AG04450 (cell line): ENCODE data around the gene ZNF844. TPM values are rescaled to one million over a fixed set of nuclear protein-coding genes. Genes with fewer than 3 reads are reported as not detected.
A peak's percentile ranks its signal among the peaks of the same experiment; 100 is the strongest.

Experiments
- CTCF ChIA-PET: fragments of 300-600, 350-600 bp; formaldehyde crosslinking; extraction: SDS; loops from one replicate; lab custom pipeline; 2022; ENCODE audit warnings: antibody characterized with exemption, inconsistent platforms; lab: Charles Lee
- POLR2A ChIA-PET: fragments of 350-600 bp; formaldehyde crosslinking; extraction: SDS; loops from one replicate; lab custom pipeline; 2021; ENCODE audit warnings: antibody characterized with exemption, inconsistent platforms; lab: Yijun Ruan, JAX
- DNase-seq: peaks from one replicate; pipeline ENCODE4 v3.0.0-alpha.2; 2011; ENCODE audit warnings: low read depth, low spot score
- H3K27ac ChIP-seq: one replicate; pipeline ENCODE4 v1.5.1; 2012; ENCODE audit warnings: low read depth, low read length, control low read depth
- H3K27me3 ChIP-seq: one replicate; pipeline ENCODE4 v1.6.0; 2012; ENCODE audit warnings: low read length; ENCODE audit not compliant: control insufficient read depth, insufficient read depth
- H3K4me3 ChIP-seq: 2 replicates; pipeline ENCODE4 v1.5.1; 2011; ENCODE audit warnings: mild to moderate bottlenecking, low read depth, low read length, control low read depth
- H3K9me3 ChIP-seq: 2 replicates; pipeline ENCODE4 v1.5.1; 2012; ENCODE audit warnings: low read length; ENCODE audit not compliant: control insufficient read depth, insufficient read depth
- polyA plus RNA-seq: library from polyadenylated mRNA; depleted of rRNA; stranded (reverse); fragments of >200 nt; gene quantifications from 2 replicates; pipeline ENCODE4 v1.2.3, GENCODE V29; 2011; rRNA removed
- small RNA-seq: library from RNA; depleted of rRNA; stranded (forward); fragments of <200 nt; gene quantifications from one replicate; pipeline ENCODE3, GENCODE V24; 2012; ENCODE audit warnings: low read depth; ENCODE audit not compliant: insufficient read length
- TF ChIP-seq, protein P1 (sequence below): IDR thresholded peaks from 2 replicates; pipeline ENCODE4 v1.5.1; 2011; ENCODE audit warnings: low read depth, low read length, control low read depth, inconsistent platforms

Gene ZNF844
- polyA plus RNA-seq, 1 experiment, result 6.9 TPM

- no peaks in the 10 kb centered on the region for H3K27me3 ChIP-seq
- H3K27ac ChIP-seq, result no peak overlapping the region
- TF ChIP-seq, protein P1, sequence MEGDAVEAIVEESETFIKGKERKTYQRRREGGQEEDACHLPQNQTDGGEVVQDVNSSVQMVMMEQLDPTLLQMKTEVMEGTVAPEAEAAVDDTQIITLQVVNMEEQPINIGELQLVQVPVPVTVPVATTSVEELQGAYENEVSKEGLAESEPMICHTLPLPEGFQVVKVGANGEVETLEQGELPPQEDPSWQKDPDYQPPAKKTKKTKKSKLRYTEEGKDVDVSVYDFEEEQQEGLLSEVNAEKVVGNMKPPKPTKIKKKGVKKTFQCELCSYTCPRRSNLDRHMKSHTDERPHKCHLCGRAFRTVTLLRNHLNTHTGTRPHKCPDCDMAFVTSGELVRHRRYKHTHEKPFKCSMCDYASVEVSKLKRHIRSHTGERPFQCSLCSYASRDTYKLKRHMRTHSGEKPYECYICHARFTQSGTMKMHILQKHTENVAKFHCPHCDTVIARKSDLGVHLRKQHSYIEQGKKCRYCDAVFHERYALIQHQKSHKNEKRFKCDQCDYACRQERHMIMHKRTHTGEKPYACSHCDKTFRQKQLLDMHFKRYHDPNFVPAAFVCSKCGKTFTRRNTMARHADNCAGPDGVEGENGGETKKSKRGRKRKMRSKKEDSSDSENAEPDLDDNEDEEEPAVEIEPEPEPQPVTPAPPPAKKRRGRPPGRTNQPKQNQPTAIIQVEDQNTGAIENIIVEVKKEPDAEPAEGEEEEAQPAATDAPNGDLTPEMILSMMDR, result no peak
- DNase-seq, result no peak
- CTCF ChIA-PET, result interaction anchor here (1.4 kb wide), 1 partner anchor 53 kb away, joined by 4 read pairs; no protein-coding TSS in a partner anchor
- no peak overlapping the region for H3K4me3 ChIP-seq
- POLR2A ChIA-PET, result no interaction called here
- H3K9me3 ChIP-seq, result peaks cover 51% of the 10 kb centered on the region
Observed at GRCh38 chr19:12112701-12113100, 48.2 kb downstream of the ZNF844 start.

GRCh38 chr19:12113121-12113520 lies 48.6 kb downstream of the ZNF844 start:
- ChIA-PET POLR2A (no interaction called here), CTCF (interaction anchor here (1.4 to 2.2 kb wide), 2 partner anchors 22 to 53 kb away, joined by 4 to 7 read pairs; no protein-coding TSS in a partner anchor)
- no peak overlapping the region for H3K27ac ChIP-seq

GRCh38 chr19:12117201-12117970 lies 52.9 kb downstream of the ZNF844 start:
- CTCF ChIA-PET, result interaction anchor here (0.6 kb wide), 1 partner anchor 22 kb away, joined by 7 read pairs; no protein-coding TSS in a partner anchor
- TF ChIP-seq, protein P1, result no peak
- Histone ChIP-seq H3K9me3 (peaks cover 39% of the 10 kb centered on the region), H3K27me3 (no peaks in the 10 kb centered on the region), H3K4me3 (no peak overlapping the region), H3K27ac (no peak overlapping the region)
- DNase-seq, result no peak
- POLR2A ChIA-PET, result no interaction called here

More at GRCh38 chr19:12113121-12113520, 48.6 kb downstream of the ZNF844 start:
- no peak for DNase-seq
- TF ChIP-seq, protein P1, result no peak
- Histone ChIP-seq H3K27me3 (no peaks in the 10 kb centered on the region), H3K9me3 (peaks cover 52% of the 10 kb centered on the region), H3K4me3 (no peak overlapping the region)

DNA sequence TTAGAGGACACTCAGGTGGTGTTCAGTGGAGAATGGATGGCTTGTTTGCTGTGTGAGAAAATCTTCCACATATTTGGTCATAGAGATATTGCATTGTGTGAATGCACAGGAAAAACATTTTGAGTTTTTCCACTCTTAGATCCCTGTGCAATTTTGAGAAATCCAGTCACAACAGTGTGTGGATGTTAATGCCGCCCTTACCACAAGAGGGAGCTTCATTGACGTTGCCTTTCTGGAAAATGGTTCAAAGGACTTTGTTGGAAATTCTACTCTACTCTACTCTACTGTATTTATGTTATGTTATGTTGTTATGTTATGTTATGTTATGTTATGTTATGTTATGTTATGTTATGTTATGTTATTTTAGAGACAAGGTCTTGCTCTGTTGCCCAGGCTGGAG lies 62.2 kb downstream of the ZNF844 start:
- ChIA-PET POLR2A (no interaction called here), CTCF (interaction anchor here (0.8 to 1.3 kb wide), 3 partner anchors 11 to 20 kb away, joined by 3 to 6 read pairs (median 3); no protein-coding TSS in a partner anchor)
- Histone ChIP-seq H3K27me3 (no peaks in the 10 kb centered on the region), H3K9me3 (peaks cover 35% of the 10 kb centered on the region), H3K4me3 (no peak overlapping the region), H3K27ac (no peak overlapping the region)
- DNase-seq, result no peak
- TF ChIP-seq, protein P1, result peak; percentile 38

Small RNA genes lying within 50 kb of the gene (small RNA-seq; reads per million reads assigned to genes)
- gene RF00019 (not detected), gene RNA5SP465 (not detected), gene RNA5SP466 (not detected), gene RNA5SP467 (not detected)

Other genes starting within 250 kb of the ZNF844 start
- gene ZNF439, start 216.0 kb upstream of the ZNF844 start, polyA plus RNA-seq, result 5.3 and 7.0 TPM in 2 replicates
- 4.5 and 5.5 TPM in 2 replicates for gene ZNF69, start 176.9 kb upstream of the ZNF844 start, polyA plus RNA-seq
- 6.6 and 8.4 TPM in 2 replicates for gene ZNF700, start 139.6 kb upstream of the ZNF844 start, polyA plus RNA-seq
- gene ZNF763, start 99.7 kb upstream of the ZNF844 start, polyA plus RNA-seq, result 2.1 and 3.0 TPM in 2 replicates
- gene ZNF433, start 29.1 kb upstream of the ZNF844 start, polyA plus RNA-seq, result 4.3 and 5.6 TPM in 2 replicates
- gene ZNF878, start 11.8 kb upstream of the ZNF844 start, polyA plus RNA-seq, result 0.12 and 0.15 TPM in 2 replicates
- gene ZNF20, start 75.6 kb downstream of the ZNF844 start, polyA plus RNA-seq, result 2.4 and 2.7 TPM in 2 replicates
- 3.3 and 3.4 TPM in 2 replicates for gene ZNF625, start 92.0 kb downstream of the ZNF844 start, polyA plus RNA-seq
- gene ZNF136, start 98.4 kb downstream of the ZNF844 start, polyA plus RNA-seq, result 3.5 and 4.0 TPM in 2 replicates
- 3.9 and 4.8 TPM in 2 replicates for gene ZNF44, start 230.2 kb downstream of the ZNF844 start, polyA plus RNA-seq